ENCODE results near the gene CMIP.

Gene CMIP

DNA sequence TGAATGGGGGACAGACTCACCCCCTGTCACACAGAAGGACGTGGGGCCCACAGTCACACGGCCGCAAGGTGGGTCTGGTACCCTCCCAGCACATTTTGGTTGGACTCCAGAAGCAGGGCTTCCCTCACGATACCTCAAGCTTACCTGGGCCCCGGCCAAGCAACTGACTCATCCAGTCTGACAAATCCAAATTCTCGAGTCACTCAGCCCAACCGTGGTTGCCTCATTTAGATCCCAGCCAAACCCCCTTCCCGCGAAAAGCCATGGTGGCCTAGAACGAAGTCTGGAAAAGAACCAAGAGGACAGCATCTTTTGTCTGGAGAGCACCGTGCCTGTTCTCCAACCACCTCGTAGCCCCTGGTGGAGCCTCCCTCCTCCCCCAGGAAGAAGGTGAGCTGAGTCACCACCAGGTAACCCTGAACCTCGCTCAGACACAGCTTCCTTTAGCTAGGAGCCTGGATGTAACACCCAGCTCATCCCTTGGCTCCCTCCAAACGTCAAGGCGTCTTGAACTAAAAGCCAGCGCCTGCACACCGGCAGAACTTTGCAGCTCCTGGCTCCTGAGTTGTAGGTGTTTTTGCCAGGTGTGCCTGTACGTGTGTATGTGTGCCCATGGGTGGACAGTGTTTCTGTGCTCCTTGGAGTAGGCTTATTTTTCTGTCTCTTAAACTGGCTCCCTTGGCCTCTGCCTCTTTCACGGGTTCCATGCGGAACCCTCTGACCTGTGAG, 78.9 kb downstream of the CMIP start:
- TF ChIP-seq CEBPB (IDR thresholded peaks at IDR 0.05) (0 out of 2 replicates have a peak, but pooled peaks have one; percentile 12), CREB1 (IDR thresholded peaks at IDR 0.05; ENCODE audit: low read depth) (no peak), TAF1 (IDR thresholded peaks at IDR 0.05; ENCODE audit: low read depth) (no peak), EP300 (IDR thresholded peaks at IDR 0.05; ENCODE audit: borderline replicate concordance) (no peak), TCF12 (IDR thresholded peaks at IDR 0.05; ENCODE audit: low read depth) (no peak), NFIC (IDR thresholded peaks at IDR 0.05) (peak; percentile 43; the same call in 1 of the 2 replicates), RAD21 (IDR thresholded peaks at IDR 0.05; ENCODE audit: low read depth) (no peak), ZBTB7A (IDR thresholded peaks at IDR 0.05; ENCODE audit: low read depth) (no peak), FOXM1 (IDR thresholded peaks at IDR 0.05; ENCODE audit: borderline replicate concordance, low read depth) (no peak), TEAD4 (IDR thresholded peaks at IDR 0.05) (no peak), EGR1 (IDR thresholded peaks at IDR 0.05) (no peak), YY1 (IDR thresholded peaks at IDR 0.05; ENCODE audit: low read depth) (no peak)
- TF ChIP-seq, protein P1, sequence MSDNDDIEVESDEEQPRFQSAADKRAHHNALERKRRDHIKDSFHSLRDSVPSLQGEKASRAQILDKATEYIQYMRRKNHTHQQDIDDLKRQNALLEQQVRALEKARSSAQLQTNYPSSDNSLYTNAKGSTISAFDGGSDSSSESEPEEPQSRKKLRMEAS (IDR thresholded peaks at IDR 0.05): peak; percentile 49
- TF ChIP-seq, protein P2, sequence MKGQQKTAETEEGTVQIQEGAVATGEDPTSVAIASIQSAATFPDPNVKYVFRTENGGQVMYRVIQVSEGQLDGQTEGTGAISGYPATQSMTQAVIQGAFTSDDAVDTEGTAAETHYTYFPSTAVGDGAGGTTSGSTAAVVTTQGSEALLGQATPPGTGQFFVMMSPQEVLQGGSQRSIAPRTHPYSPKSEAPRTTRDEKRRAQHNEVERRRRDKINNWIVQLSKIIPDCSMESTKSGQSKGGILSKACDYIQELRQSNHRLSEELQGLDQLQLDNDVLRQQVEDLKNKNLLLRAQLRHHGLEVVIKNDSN (IDR thresholded peaks at IDR 0.05): no peak
- TF ChIP-seq, protein P3, sequence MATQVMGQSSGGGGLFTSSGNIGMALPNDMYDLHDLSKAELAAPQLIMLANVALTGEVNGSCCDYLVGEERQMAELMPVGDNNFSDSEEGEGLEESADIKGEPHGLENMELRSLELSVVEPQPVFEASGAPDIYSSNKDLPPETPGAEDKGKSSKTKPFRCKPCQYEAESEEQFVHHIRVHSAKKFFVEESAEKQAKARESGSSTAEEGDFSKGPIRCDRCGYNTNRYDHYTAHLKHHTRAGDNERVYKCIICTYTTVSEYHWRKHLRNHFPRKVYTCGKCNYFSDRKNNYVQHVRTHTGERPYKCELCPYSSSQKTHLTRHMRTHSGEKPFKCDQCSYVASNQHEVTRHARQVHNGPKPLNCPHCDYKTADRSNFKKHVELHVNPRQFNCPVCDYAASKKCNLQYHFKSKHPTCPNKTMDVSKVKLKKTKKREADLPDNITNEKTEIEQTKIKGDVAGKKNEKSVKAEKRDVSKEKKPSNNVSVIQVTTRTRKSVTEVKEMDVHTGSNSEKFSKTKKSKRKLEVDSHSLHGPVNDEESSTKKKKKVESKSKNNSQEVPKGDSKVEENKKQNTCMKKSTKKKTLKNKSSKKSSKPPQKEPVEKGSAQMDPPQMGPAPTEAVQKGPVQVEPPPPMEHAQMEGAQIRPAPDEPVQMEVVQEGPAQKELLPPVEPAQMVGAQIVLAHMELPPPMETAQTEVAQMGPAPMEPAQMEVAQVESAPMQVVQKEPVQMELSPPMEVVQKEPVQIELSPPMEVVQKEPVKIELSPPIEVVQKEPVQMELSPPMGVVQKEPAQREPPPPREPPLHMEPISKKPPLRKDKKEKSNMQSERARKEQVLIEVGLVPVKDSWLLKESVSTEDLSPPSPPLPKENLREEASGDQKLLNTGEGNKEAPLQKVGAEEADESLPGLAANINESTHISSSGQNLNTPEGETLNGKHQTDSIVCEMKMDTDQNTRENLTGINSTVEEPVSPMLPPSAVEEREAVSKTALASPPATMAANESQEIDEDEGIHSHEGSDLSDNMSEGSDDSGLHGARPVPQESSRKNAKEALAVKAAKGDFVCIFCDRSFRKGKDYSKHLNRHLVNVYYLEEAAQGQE (IDR thresholded peaks at IDR 0.05; ENCODE audit: low read depth): no peak

DNA sequence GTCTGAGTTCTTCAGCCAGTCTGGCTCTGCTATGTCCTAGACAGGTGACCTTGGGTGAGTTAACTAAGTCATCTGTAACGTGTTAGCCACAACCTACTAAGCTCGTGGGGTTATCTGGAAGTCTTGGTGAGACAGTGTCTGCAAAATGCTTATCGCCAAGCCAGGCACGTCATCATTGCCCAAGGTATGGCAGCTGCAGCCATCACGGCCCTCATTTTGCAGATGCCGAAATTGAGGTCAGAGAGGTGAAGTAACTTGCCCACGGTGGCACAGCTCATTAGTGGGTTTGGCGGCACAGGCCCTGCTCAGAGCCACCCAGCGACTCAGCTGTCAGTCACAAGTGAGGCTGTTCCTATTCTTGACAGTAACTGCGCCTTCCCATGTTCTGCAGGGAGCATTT, 79.8 kb downstream of the CMIP start:
- TF ChIP-seq EP300 (IDR thresholded peaks at IDR 0.05; ENCODE audit: borderline replicate concordance) (no peak), YY1 (IDR thresholded peaks at IDR 0.05; ENCODE audit: low read depth) (no peak), TAF1 (IDR thresholded peaks at IDR 0.05; ENCODE audit: low read depth) (no peak), NFIC (IDR thresholded peaks at IDR 0.05) (no peak), TEAD4 (IDR thresholded peaks at IDR 0.05) (no peak), RAD21 (IDR thresholded peaks at IDR 0.05; ENCODE audit: low read depth) (no peak)

DNA sequence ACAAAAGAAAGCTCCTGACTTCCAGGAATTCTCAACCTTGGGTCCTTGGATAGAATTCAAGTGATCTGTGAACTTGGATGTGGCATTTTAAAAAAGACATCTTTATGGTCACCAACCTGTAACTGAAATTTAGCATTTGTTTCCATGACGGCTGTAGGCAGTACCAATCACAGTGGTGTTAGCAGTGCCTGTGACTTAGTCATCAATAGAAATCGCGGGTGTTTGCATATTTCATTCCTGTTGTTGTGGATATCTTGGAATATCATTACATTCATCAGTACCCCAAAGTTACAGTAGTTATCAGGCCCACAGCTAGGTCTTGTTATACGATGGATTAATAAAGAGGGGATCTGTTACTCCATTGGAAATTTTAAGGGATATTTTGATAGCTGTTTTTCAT, 81.6 kb downstream of the CMIP start:
- no peak for TF ChIP-seq EP300 (IDR thresholded peaks at IDR 0.05; ENCODE audit: borderline replicate concordance)
- TF ChIP-seq, protein P2 (IDR thresholded peaks at IDR 0.05): no peak
- TF ChIP-seq RAD21 (IDR thresholded peaks at IDR 0.05; ENCODE audit: low read depth): no peak
- no peak for TF ChIP-seq CEBPB (IDR thresholded peaks at IDR 0.05)
- TF ChIP-seq, protein P3 (IDR thresholded peaks at IDR 0.05; ENCODE audit: low read depth): no peak
- no peak for TF ChIP-seq CREB1 (IDR thresholded peaks at IDR 0.05; ENCODE audit: low read depth)
- no peak for TF ChIP-seq TAF1 (IDR thresholded peaks at IDR 0.05; ENCODE audit: low read depth)
- no peak for TF ChIP-seq ZBTB7A (IDR thresholded peaks at IDR 0.05; ENCODE audit: low read depth)
- TF ChIP-seq NFIC (IDR thresholded peaks at IDR 0.05): no peak
- TF ChIP-seq EGR1 (IDR thresholded peaks at IDR 0.05): no peak
- no peak for TF ChIP-seq TCF12 (IDR thresholded peaks at IDR 0.05; ENCODE audit: low read depth)
- no peak for TF ChIP-seq TEAD4 (IDR thresholded peaks at IDR 0.05)

DNA sequence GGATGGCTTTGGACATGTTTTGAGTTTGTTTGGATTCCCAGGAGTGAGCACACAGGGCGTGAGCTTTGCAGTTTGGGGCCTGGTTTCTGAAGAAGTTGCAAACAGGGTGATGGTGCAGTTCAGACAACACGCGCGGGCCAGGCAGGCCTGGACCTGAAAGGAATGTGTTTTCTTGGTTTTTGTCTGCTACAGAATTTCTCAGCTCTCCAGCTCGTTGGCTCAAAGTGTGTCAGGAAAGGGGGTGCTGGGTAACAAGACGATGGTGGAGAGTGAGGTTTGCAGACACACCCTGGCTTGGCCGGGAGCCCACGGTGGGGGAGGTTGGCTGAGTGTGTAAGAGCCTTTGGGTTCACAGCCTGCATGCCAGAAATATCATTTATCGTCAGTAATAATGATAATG, 82.3 kb downstream of the CMIP start:
- TF ChIP-seq CREB1 (IDR thresholded peaks at IDR 0.05; ENCODE audit: low read depth) (no peak), TEAD4 (IDR thresholded peaks at IDR 0.05) (no peak), YY1 (IDR thresholded peaks at IDR 0.05; ENCODE audit: low read depth) (no peak), EP300 (IDR thresholded peaks at IDR 0.05; ENCODE audit: borderline replicate concordance) (no peak), TAF1 (IDR thresholded peaks at IDR 0.05; ENCODE audit: low read depth) (no peak), FOXM1 (IDR thresholded peaks at IDR 0.05; ENCODE audit: borderline replicate concordance, low read depth) (no peak), TCF12 (IDR thresholded peaks at IDR 0.05; ENCODE audit: low read depth) (no peak), EGR1 (IDR thresholded peaks at IDR 0.05) (no peak), RAD21 (IDR thresholded peaks at IDR 0.05; ENCODE audit: low read depth) (no peak), ZBTB7A (IDR thresholded peaks at IDR 0.05; ENCODE audit: low read depth) (no peak), NFIC (IDR thresholded peaks at IDR 0.05) (no peak), CEBPB (IDR thresholded peaks at IDR 0.05) (no peak)
- TF ChIP-seq, protein P1 (IDR thresholded peaks at IDR 0.05): no peak
- TF ChIP-seq, protein P3 (IDR thresholded peaks at IDR 0.05; ENCODE audit: low read depth): no peak
- TF ChIP-seq, protein P2 (IDR thresholded peaks at IDR 0.05): no peak
